AG04450 (cell line): Measurements from ENCODE around the gene BNIP5. TPM values are rescaled to one million over a fixed set of nuclear protein-coding genes. Genes with fewer than 3 reads are reported as not detected.

Experiments used
- CTCF ChIA-PET: fragments of 300-600, 350-600 bp; formaldehyde crosslinking; extraction: SDS; loops from one replicate; lab custom pipeline; 2022; ENCODE audit warnings: antibody characterized with exemption, inconsistent platforms; lab: Charles Lee
- POLR2A ChIA-PET: fragments of 350-600 bp; formaldehyde crosslinking; extraction: SDS; loops from one replicate; lab custom pipeline; 2021; ENCODE audit warnings: antibody characterized with exemption, inconsistent platforms; lab: Yijun Ruan, JAX
- DNase-seq: peaks from one replicate; pipeline ENCODE4 v3.0.0-alpha.2; 2011; ENCODE audit warnings: low read depth, low spot score
- H3K27ac ChIP-seq: one replicate; pipeline ENCODE4 v1.5.1; 2012; ENCODE audit warnings: low read depth, low read length, control low read depth
- H3K27me3 ChIP-seq: one replicate; pipeline ENCODE4 v1.6.0; 2012; ENCODE audit warnings: low read length; ENCODE audit not compliant: control insufficient read depth, insufficient read depth
- H3K4me3 ChIP-seq: 2 replicates; pipeline ENCODE4 v1.5.1; 2011; ENCODE audit warnings: mild to moderate bottlenecking, low read depth, low read length, control low read depth
- H3K9me3 ChIP-seq: 2 replicates; pipeline ENCODE4 v1.5.1; 2012; ENCODE audit warnings: low read length; ENCODE audit not compliant: control insufficient read depth, insufficient read depth
- CTCF ChIP-seq: IDR thresholded peaks from 2 replicates; pipeline ENCODE4 v1.5.1; 2011; ENCODE audit warnings: low read depth, low read length, control low read depth, inconsistent platforms
- polyA plus RNA-seq: library from polyadenylated mRNA; depleted of rRNA; stranded (reverse); fragments of >200 nt; gene quantifications from 2 replicates; pipeline ENCODE4 v1.2.3, GENCODE V29; 2011

The BNIP5 gene
- polyA plus RNA-seq, 1 experiment: not detected

- TF ChIP-seq CTCF: no peak
- Histone ChIP-seq H3K4me3 (no peak overlapping the region), H3K27ac (no peak overlapping the region), H3K27me3 (peaks cover 13% of the 10 kb centered on the region), H3K9me3 (peaks cover 4% of the 10 kb centered on the region; the same call in 1 of the 2 replicates)
- no peak for DNase-seq
- ChIA-PET CTCF (interaction anchor here (1.8 kb wide), 1 partner anchor 34 kb away, joined by 13 read pairs; no protein-coding TSS in a partner anchor), POLR2A (no interaction called here)
Measured at GRCh38 chr6:36306375-36306774, 30.3 kb downstream of the BNIP5 start.

DNA sequence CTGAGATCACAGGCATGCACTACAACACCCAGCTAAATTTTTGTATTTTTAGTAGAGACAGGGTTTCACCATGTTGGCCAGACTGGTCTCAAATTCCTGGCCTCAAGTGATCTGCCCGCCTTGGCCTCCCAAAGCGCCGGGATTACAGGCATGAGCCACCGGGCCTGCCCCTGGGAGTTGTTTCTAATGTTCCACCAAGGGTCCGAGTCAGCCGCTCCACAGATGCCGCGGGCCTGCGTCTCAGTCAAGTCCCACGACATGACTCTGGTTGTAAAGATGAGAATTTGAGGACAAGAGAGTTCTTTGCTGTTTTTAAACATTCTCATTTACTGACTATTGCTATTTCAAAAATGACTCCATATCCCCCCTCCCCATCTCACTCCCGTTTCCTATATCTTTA, 30.8 kb downstream of the BNIP5 start:
- CTCF ChIA-PET: interaction anchor here (0.7 to 1.8 kb wide), 4 partner anchors 20 to 184 kb away, joined by 3 to 13 read pairs (median 4); no protein-coding TSS in a partner anchor
- no peak overlapping the region for H3K4me3 ChIP-seq
- no peak for TF ChIP-seq CTCF
- peaks cover 10% of the 10 kb centered on the region for H3K27me3 ChIP-seq
- POLR2A ChIA-PET: no interaction called here
- DNase-seq: no peak
- H3K9me3 ChIP-seq: peaks cover 4% of the 10 kb centered on the region; the same call in 1 of the 2 replicates
- H3K27ac ChIP-seq: no peak overlapping the region

GRCh38 chr6:36302227-36302976, 34.3 kb downstream of the BNIP5 start:
- peak; percentile 72 for DNase-seq
- peaks cover 8% of the 10 kb centered on the region for H3K27me3 ChIP-seq
- ChIA-PET POLR2A (no interaction called here), CTCF (interaction anchor here (0.6 to 4.1 kb wide), 21 partner anchors 8 to 111 kb away, joined by 3 to 39 read pairs (median 4); partner anchors contain the start of gene BNIP5)
- H3K27ac ChIP-seq: no peak overlapping the region
- peak; percentile 95 for TF ChIP-seq CTCF
- no peaks in the 10 kb centered on the region for H3K9me3 ChIP-seq
- no peak overlapping the region for H3K4me3 ChIP-seq

DNA sequence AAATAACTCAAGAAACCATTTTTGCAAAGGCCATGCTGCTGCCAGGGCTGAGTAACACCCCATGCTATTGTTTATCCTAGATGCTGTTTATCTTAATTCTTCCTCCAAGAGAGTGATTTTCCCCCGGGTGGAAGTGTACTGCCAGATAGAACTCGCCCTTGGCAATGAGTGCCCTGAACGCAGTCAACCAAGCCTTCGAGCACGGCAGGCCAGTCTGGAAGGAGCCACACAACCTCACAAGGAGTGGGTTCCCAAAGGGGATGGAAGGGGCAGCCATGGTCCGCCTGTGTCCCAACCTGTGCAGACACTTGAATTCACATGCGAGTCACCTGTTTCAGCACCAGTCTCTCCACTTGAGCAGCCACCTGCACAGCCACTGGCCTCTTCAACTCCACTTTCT, 34.9 kb downstream of the BNIP5 start:
- H3K4me3 ChIP-seq: no peak overlapping the region
- ChIA-PET POLR2A (no interaction called here), CTCF (interaction anchor here (0.6 to 4.1 kb wide), 20 partner anchors 9 to 72 kb away, joined by 3 to 39 read pairs (median 4); partner anchors contain the start of gene BNIP5)
- H3K9me3 ChIP-seq: no peaks in the 10 kb centered on the region
- no peak; the same call in 1 of the 2 replicates for TF ChIP-seq CTCF
- H3K27me3 ChIP-seq: peaks cover 13% of the 10 kb centered on the region
- H3K27ac ChIP-seq: no peak overlapping the region
- no peak for DNase-seq

DNA sequence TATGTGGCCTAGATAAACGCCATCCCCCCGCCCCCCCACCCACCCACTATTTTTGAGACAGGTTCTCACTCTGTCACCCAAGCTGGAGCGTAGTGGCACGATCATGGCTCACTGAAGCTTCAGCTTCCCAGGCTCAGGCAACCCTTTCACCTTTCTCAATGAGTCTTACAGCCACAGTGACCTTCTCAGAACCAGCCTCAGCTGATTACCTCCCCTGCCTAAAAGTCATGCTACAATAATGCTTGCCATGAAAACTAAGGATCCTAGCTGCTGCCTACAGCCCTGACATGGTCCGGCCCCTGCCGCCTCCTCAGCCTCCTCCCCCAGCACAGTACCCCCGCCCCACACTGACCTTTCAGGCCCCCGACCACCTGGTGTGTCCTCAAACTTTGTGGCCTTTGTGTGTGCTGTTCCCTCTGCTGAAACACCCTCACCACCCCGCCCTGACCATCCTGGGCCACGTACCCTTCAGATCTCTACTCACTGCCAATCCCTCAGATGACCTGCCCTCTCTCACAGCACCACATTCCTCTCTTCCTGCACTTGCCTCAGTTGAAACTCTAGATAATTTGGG, 35.5 kb downstream of the BNIP5 start:
- no peaks in the 10 kb centered on the region for H3K9me3 ChIP-seq
- TF ChIP-seq CTCF: no peak
- no peak overlapping the region for H3K4me3 ChIP-seq
- H3K27ac ChIP-seq: no peak overlapping the region
- no peak for DNase-seq
- H3K27me3 ChIP-seq: peaks cover 19% of the 10 kb centered on the region
- CTCF ChIA-PET: interaction anchor here (1.0 to 4.1 kb wide), 4 partner anchors 14 to 59 kb away, joined by 4 to 39 read pairs (median 8); no protein-coding TSS in a partner anchor
- POLR2A ChIA-PET: no interaction called here
